Measurements from ENCODE around the gene RAB4B.

Gene RAB4B

GRCh38 chr19:40809358-40810086 is 31.5 kb downstream of the RAB4B start:
- TF ChIP-seq POLR2AphosphoS5 (IDR thresholded peaks at IDR 0.05; ENCODE audit: low read depth, low read length) (no peak), REST (IDR thresholded peaks at IDR 0.05; ENCODE audit: insufficient read depth in 1 of 2, low read depth in 2 of 2, low read length in 2 of 2) (no peak)

GRCh38 chr19:40810160-40810559 is 32.1 kb downstream of the RAB4B start:
- no peak for TF ChIP-seq FOXP2 (optimal IDR thresholded peaks at IDR 0.05; ENCODE audit: borderline replicate concordance, extremely low read depth, extremely low read length, insufficient read depth)
- no peak for TF ChIP-seq TAF1 (IDR thresholded peaks at IDR 0.05; ENCODE audit: borderline replicate concordance, insufficient read depth, low read length)
- TF ChIP-seq POLR2AphosphoS5 (IDR thresholded peaks at IDR 0.05; ENCODE audit: low read depth, low read length) = no peak

- peak; percentile 45; the same call in 1 of the 2 replicates for TF ChIP-seq TAF1 (IDR thresholded peaks at IDR 0.05; ENCODE audit: borderline replicate concordance, insufficient read depth, low read length)
- TF ChIP-seq SIN3A (IDR thresholded peaks at IDR 0.05; ENCODE audit: borderline replicate concordance, insufficient read depth, low read length) = peak; percentile 12; the same call in 1 of the 2 replicates
- TF ChIP-seq POLR2AphosphoS5 (IDR thresholded peaks at IDR 0.05; ENCODE audit: low read depth, low read length) = peak; percentile 41; the same call in 1 of the 2 replicates
Observed at GRCh38 chr19:40810649-40811408, 32.8 kb downstream of the RAB4B start.

GRCh38 chr19:40811478-40812341 is 33.7 kb downstream of the RAB4B start:
- TF ChIP-seq REST (IDR thresholded peaks at IDR 0.05; ENCODE audit: insufficient read depth in 1 of 2, low read depth in 2 of 2, low read length in 2 of 2) = no peak
- no peak for TF ChIP-seq TAF1 (IDR thresholded peaks at IDR 0.05; ENCODE audit: borderline replicate concordance, insufficient read depth, low read length)
- no peak for TF ChIP-seq POLR2AphosphoS5 (IDR thresholded peaks at IDR 0.05; ENCODE audit: low read depth, low read length)
- no peak for TF ChIP-seq FOXP2 (optimal IDR thresholded peaks at IDR 0.05; ENCODE audit: borderline replicate concordance, extremely low read depth, extremely low read length, insufficient read depth)
- TF ChIP-seq SIN3A (IDR thresholded peaks at IDR 0.05; ENCODE audit: borderline replicate concordance, insufficient read depth, low read length) = no peak

- TF ChIP-seq TAF1 (IDR thresholded peaks at IDR 0.05; ENCODE audit: borderline replicate concordance, insufficient read depth, low read length) (no peak), REST (IDR thresholded peaks at IDR 0.05; ENCODE audit: insufficient read depth in 1 of 2, low read depth in 2 of 2, low read length in 2 of 2) (no peak), POLR2AphosphoS5 (IDR thresholded peaks at IDR 0.05; ENCODE audit: low read depth, low read length) (no peak), SIN3A (IDR thresholded peaks at IDR 0.05; ENCODE audit: borderline replicate concordance, insufficient read depth, low read length) (no peak), FOXP2 (optimal IDR thresholded peaks at IDR 0.05; ENCODE audit: borderline replicate concordance, extremely low read depth, extremely low read length, insufficient read depth) (no peak)
Observed at GRCh38 chr19:40813182-40813581, 35.1 kb downstream of the RAB4B start.
